Fibroblast of skin of scalp (primary cell): Measurements from ENCODE around the gene PROSER3.
"Not testable (repeated sequence)": the region's sequence is repeated elsewhere in the genome, so short reads cannot be mapped to it uniquely, and the experiment has no call there.

Experiments used
- DNase-seq: peaks from one replicate; pipeline ENCODE4 v3.0.0-alpha.2; 2013

The PROSER3 gene

GRCh38 chr19:35793381-35794165 lies 35.6 kb downstream of the PROSER3 start:
- peak; percentile 27 for DNase-seq

- not testable (repeated sequence) for DNase-seq
Measured at GRCh38 chr19:35795564-35795963, 37.6 kb downstream of the PROSER3 start.

- no peak for DNase-seq
Measured at GRCh38 chr19:35796645-35797542, 38.9 kb downstream of the PROSER3 start.

- DNase-seq, result no peak
Measured at GRCh38 chr19:35797663-35798062, 39.7 kb downstream of the PROSER3 start.

- no peak for DNase-seq
Measured at GRCh38 chr19:35801828-35802227, 43.9 kb downstream of the PROSER3 start.

- no peak for DNase-seq
Measured at GRCh38 chr19:35805526-35806102, 47.6 kb downstream of the PROSER3 start.

GRCh38 chr19:35806597-35806996 lies 48.6 kb downstream of the PROSER3 start:
- DNase-seq, result no peak

- no peak for DNase-seq
Measured at GRCh38 chr19:35807633-35808032, 49.7 kb downstream of the PROSER3 start.

GRCh38 chr19:35811317-35812219 lies 53.6 kb downstream of the PROSER3 start:
- no peak for DNase-seq

GRCh38 chr19:35812220-35813042 lies 54.5 kb downstream of the PROSER3 start, which contains the start of gene PRODH2:
Gene PRODH2, minus strand, starts transcription at chr19:35812845. Its CDS starts 40 bp downstream, at chr19:35812805.
- DNase-seq, result no peak

- DNase-seq, result no peak
Measured at GRCh38 chr19:35813043-35813890, 55.3 kb downstream of the PROSER3 start.

- DNase-seq, result no peak
Measured at GRCh38 chr19:35816262-35816661, 58.3 kb downstream of the PROSER3 start.

- DNase-seq, result no peak
Measured at GRCh38 chr19:35816846-35817245, 58.9 kb downstream of the PROSER3 start.

GRCh38 chr19:35818445-35818844 lies 60.5 kb downstream of the PROSER3 start:
- DNase-seq, result no peak
